CD4-positive, alpha-beta T cell treated with Interleukin-6 at 100 ng/mL for 8 hours (primary cell): ENCODE measurements around the gene PRKAG3.
"Not testable (repeated sequence)": the region's sequence is repeated elsewhere in the genome, so short reads cannot be mapped to it uniquely, and the experiment has no call there.

Experiments used
- DNase-seq: peaks from one replicate; pipeline ENCODE4 v3.0.0-alpha.2; 2020; ENCODE audit warnings: mixed read lengths, low spot score

Gene PRKAG3

DNA sequence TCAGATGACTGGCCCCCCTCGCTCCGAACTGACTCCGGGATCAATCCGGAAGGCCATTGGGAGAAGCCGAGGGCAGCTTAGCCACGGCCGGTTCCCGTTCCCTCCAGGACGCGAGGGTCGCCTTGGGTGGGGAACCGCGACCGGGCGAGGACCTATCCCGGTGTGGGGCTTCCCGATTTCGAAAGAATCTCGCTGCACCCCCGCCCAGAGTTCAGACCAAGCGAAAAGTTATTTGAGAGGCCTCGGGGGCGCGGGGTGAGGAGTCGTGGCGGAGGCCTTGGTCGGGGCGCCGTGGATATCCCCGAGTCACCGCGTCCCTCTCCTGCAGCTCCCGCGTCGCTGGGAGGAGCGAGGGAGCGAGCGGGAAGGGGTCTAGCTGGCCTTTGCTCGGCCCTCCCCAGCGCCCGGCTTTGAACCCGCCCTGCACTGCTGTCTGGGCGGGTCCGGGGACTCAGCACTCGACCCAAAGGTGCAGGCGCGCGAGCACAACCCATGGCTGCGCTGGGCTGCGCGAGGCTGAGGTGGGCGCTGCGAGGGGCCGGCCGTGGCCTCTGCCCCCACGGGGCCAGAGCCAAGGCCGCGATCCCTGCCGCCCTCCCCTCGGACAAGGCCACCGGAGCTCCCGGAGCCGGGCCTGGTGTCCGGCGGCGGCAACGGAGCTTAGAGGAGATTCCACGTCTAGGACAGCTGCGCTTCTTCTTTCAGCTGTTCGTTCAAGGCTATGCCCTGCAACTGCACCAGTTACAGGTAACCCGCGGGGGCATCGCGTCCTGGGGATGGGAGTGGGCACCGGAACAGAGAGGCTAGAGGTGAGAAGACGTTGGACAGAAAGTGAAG, 49.7 kb downstream of the PRKAG3 start, which contains the start of gene CYP27A1:
Gene CYP27A1 (plus strand): TSS at position 457 of the 837 bp plus-strand sequence. CDS start 36 bp downstream, at position 493.
- DNase-seq = no peak

DNA sequence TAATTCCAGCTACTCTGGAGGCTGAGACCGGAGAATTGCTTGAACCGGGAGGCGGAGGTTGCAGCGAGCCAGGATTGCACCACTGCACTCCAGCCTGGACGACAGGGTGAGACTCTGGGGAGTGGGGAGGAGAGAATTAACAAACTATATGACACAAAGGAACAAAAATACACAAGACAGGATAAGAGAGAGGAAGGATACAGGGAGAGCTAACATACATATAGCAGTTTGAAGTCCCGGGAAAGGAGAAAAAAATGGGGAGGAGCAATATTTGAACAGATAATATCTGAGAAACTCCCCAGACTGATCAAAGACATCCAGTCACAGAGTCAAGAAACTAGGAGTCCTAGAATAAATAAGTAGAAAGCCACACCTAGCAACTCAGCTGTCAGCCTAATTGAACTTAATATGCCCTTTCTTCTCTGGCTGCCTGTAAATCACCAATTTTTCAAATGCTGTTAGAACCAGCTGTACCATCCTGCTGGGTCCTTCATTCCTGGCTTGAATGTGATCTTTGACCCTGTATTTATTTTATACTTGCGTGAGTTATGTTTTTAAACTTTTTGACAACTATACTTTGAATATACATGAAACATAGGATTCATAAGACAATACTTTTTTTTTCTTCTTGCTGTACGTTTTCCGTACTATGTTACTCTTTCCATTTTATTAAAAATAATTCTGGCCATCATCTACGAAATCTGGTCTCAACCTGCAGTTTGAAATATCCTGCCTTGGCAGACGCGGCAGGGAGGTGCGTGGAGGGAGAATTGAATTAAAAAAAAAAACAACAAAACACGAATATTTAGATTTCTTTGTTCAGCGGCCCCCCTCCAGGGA, 50.5 kb downstream of the PRKAG3 start:
- no peak for DNase-seq

GRCh38 chr2:218780046-218780445, 51.6 kb downstream of the PRKAG3 start:
- no peak for DNase-seq

GRCh38 chr2:218777276-218777990, 54.2 kb downstream of the PRKAG3 start:
- no peak for DNase-seq

GRCh38 chr2:218776488-218776887, 55.1 kb downstream of the PRKAG3 start:
- no peak for DNase-seq

DNA sequence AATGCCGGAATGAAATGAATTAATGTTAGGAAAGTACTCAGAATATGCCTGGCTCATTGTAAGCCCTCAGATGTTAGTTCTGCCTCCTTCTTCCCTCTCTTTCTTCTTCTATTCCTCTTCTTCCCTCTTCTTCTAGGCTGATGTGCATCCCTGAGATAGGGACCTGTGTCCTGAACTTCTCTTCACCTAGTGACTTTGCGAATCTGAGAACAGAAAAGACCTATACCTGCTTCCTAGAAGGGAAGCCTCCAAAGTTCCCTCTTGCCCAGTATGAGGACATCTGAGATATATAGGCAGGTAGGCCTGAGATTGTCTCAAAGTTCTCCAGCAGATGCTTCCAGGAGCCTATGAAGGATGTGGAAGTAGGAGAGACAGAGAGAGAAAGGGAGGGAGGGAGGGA, 57.7 kb downstream of the PRKAG3 start:
- DNase-seq = no peak

DNA sequence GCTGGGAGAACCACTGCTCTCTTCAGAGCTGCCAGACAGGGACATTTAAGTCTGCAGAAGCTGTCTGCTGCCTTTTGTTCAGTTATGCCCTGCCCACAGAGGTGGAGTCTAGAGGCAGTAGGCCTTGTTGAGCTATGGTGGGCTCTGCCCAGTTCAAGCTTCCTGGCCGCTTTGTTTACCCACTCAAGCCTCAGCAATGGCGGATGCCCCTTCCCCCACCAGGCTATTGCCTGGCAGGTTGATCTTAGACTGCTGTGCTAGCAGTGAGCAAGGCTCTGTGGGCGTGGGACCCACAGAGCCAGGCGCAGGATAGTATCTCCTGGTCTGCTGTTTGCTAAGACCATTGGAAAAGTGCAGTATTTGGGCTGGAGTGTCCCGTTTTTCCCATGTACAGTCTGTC, 58.8 kb downstream of the PRKAG3 start:
- DNase-seq = not testable (repeated sequence)
